Stomach smooth muscle (tissue), 2 donors: ENCODE measurements around the gene FBP2.
"Not testable (repeated sequence)": the region's sequence is repeated elsewhere in the genome, so short reads cannot be mapped to it uniquely, and the experiment has no call there.

ENCODE experiments used
- H3K27ac ChIP-seq: one replicate; pipeline ENCODE4 v1.7.0; 2013; ENCODE audit warnings: mild to moderate bottlenecking, low read length, inconsistent platforms
- H3K27me3 ChIP-seq, 2 donors: one replicate each; pipeline ENCODE4 v1.7.0; 2013; ENCODE audit warnings: low read length in 2 of 2; ENCODE audit not compliant: insufficient read depth in 2 of 2, control insufficient read depth in 1 of 2
- H3K36me3 ChIP-seq, 2 donors: one replicate each; pipeline ENCODE4 v1.7.0; 2013; ENCODE audit warnings: low read length in 2 of 2; ENCODE audit not compliant: control insufficient read depth in 2 of 2, insufficient read depth in 2 of 2
- H3K4me1 ChIP-seq: one replicate; pipeline ENCODE4 v1.7.0; 2013; ENCODE audit warnings: low read length; ENCODE audit not compliant: control insufficient read depth, insufficient read depth
- H3K4me3 ChIP-seq, 2 donors: one replicate each; pipeline ENCODE4 v1.7.0; 2013; ENCODE audit warnings: low read length in 2 of 2
- H3K9ac ChIP-seq, 2 donors: one replicate each; pipeline ENCODE4 v1.7.0; 2013; ENCODE audit warnings: low read length in 2 of 2, mild to moderate bottlenecking in 1 of 2
- H3K9me3 ChIP-seq, 2 donors: one replicate each; pipeline ENCODE4 v1.7.0; 2013; ENCODE audit warnings: low read length in 2 of 2; ENCODE audit not compliant: control insufficient read depth in 2 of 2
- donor health status: healthy.
- donor health status: Pancreatic carcinoma.

FBP2 gene

DNA sequence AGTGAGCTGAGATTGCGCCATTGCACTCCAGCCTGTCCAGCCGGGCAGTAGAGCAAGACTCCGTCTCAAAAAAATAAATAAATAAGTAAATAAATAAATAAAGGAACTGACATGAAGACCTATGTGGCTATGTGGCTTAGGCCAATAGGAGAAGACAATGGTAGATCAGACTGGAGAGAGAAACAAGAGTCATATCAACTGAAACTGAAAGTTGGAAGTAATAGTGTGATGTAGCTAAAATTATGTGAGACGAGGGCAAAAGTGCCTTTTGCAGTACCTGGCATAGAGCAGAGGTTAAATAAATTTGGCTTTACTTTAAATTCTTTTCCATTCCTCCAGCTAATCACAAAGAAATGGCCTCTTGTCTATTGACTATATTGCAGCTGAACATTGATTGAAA lies 7.3 kb downstream of the FBP2 start:
- no peak overlapping the region for H3K27ac ChIP-seq
- H3K9me3 ChIP-seq = no peaks in the 10 kb centered on the region

DNA sequence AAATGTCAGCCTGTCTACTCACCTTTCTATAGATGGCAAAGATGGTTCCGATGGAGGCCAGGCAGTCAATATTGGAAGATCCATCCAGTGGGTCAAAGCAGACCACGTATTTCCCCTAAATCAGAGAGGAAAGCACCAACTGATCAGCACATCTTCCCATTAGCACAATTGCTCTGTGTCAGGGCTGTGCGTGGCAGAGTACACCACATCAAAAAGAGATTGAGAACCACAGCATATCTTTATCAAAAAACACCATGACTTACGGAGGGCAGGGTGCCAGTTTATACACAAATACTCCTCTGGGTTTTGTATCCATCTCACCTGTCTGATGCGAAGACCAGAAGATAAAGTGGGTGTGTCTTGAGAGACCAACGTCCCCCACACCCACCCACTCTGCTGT lies 9.1 kb downstream of the FBP2 start:
- peaks cover 2 to 4% of the 10 kb centered on the region in 2 donors for H3K27me3 ChIP-seq
- no peaks in the 10 kb centered on the region for H3K36me3 ChIP-seq
- no peak overlapping the region for H3K4me3 ChIP-seq
- no peaks in the 10 kb centered on the region for H3K9me3 ChIP-seq
- H3K4me1 ChIP-seq = no peaks in the 10 kb centered on the region
- H3K27ac ChIP-seq = no peak overlapping the region
- no peak overlapping the region for H3K9ac ChIP-seq

More for the DNA sequence above, 7.3 kb downstream of the FBP2 start:
- no peaks in the 10 kb centered on the region for H3K36me3 ChIP-seq
- no peak overlapping the region for H3K9ac ChIP-seq
- no peaks in the 10 kb centered on the region for H3K4me1 ChIP-seq
- H3K27me3 ChIP-seq = peaks cover 2 to 4% of the 10 kb centered on the region in 2 donors
- no peak overlapping the region for H3K4me3 ChIP-seq

DNA sequence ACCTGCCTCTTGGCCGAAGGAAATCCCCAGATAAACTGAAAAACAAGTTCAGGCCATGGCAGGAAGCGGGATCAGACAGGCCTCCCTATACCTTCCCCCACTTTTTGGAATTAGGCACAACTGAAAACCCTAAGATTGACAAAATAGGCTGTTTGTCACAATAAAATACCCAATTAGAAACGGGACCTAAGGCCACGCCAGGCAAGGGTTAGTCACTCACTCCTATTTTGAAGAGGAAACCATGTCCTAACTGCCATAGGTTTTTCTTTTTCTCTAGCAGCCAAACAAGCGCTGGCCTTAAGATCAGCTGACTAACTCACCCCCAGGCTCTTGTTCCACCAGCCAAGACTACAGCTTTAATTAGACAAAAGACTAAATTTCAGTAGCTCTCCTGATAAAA lies 11.9 kb downstream of the FBP2 start:
- Histone ChIP-seq H3K9ac (no peak overlapping the region), H3K36me3 (no peaks in the 10 kb centered on the region), H3K9me3 (no peaks in the 10 kb centered on the region), H3K27ac (no peak overlapping the region), H3K27me3 (no peaks in the 10 kb centered on the region), H3K4me1 (no peaks in the 10 kb centered on the region), H3K4me3 (no peak overlapping the region)

DNA sequence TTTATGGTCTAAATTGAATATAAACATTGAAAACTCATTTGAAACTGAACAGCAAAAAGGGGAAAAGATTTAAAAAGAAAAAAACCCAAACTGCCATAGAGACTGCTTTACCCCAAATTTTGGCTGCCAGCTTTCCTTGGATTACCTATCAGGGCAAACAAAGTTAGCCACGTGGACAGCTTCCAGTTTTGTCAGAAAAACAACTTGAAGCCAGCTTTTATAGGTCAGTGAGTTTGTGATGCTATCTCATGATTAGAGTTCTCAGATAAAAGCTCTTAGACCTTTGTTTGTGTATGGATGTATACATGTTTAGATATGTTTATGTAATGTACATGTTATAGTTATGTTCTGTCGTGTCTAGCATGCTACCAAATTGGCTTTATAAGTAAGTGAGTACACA lies 16.1 kb downstream of the FBP2 start:
- H3K27me3 ChIP-seq = no peaks in the 10 kb centered on the region
- no peak overlapping the region for H3K9ac ChIP-seq
- H3K4me1 ChIP-seq = no peaks in the 10 kb centered on the region
- no peaks in the 10 kb centered on the region for H3K9me3 ChIP-seq
- no peak overlapping the region for H3K4me3 ChIP-seq
- no peak overlapping the region for H3K27ac ChIP-seq
- no peaks in the 10 kb centered on the region for H3K36me3 ChIP-seq

DNA sequence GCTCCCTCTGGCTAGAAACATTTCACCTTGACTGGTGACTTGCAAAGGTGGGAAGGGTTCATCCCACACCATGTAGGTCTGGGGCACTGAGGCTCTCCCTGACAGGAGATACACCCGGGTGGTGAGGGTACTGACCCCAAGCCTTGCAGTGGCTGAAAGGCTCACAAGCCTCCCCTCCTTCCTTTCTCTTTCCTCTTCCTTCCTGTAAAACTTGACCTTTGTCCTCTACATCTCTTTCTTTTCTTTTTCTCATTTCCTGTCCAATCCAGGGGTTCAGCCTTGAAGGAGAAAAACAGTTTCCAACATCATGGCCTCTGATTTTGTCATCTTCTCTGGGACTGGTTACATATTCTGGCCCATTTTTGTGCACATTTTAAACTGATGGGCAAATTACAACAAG lies 16.6 kb downstream of the FBP2 start:
- Histone ChIP-seq H3K27ac (no peak overlapping the region), H3K4me3 (no peak overlapping the region), H3K27me3 (no peaks in the 10 kb centered on the region)

DNA sequence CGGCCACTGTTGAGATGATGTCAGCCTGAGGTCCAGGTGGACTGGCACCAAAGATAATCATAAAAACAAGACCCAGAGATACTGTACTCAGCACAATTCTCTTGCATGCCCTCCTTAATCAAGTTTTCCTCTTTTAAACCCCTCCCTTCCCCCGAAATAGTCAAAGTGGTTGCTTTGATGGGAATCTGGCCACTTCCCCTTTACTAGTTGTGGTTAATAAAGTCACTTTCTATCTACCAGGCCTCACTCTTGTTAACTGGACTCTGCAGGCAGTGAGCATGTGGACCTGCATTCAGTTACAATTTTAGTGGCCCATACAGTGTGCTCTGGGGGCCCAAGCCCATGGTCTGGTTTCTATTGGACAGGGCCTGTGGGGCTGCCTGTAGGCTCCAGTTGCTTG lies 17.5 kb downstream of the FBP2 start:
- no peaks in the 10 kb centered on the region for H3K27me3 ChIP-seq
- H3K36me3 ChIP-seq = no peaks in the 10 kb centered on the region
- H3K9me3 ChIP-seq = no peaks in the 10 kb centered on the region
- no peak overlapping the region for H3K9ac ChIP-seq
- no peaks in the 10 kb centered on the region for H3K4me1 ChIP-seq
- H3K27ac ChIP-seq = no peak overlapping the region
- no peak overlapping the region for H3K4me3 ChIP-seq

More for the DNA sequence above, 16.6 kb downstream of the FBP2 start:
- H3K36me3 ChIP-seq = no peaks in the 10 kb centered on the region
- no peaks in the 10 kb centered on the region for H3K4me1 ChIP-seq
- no peaks in the 10 kb centered on the region for H3K9me3 ChIP-seq
- H3K9ac ChIP-seq = no peak overlapping the region

GRCh38 chr9:94568972-94569712 lies 24.5 kb downstream of the FBP2 start:
- no peak overlapping the region for H3K27ac ChIP-seq
- H3K9me3 ChIP-seq = no peaks in the 10 kb centered on the region
- H3K4me3 ChIP-seq = no peak overlapping the region
- no peaks in the 10 kb centered on the region for H3K4me1 ChIP-seq
- H3K9ac ChIP-seq = no peak overlapping the region
- no peaks in the 10 kb centered on the region for H3K27me3 ChIP-seq
- H3K36me3 ChIP-seq = no peaks in the 10 kb centered on the region

DNA sequence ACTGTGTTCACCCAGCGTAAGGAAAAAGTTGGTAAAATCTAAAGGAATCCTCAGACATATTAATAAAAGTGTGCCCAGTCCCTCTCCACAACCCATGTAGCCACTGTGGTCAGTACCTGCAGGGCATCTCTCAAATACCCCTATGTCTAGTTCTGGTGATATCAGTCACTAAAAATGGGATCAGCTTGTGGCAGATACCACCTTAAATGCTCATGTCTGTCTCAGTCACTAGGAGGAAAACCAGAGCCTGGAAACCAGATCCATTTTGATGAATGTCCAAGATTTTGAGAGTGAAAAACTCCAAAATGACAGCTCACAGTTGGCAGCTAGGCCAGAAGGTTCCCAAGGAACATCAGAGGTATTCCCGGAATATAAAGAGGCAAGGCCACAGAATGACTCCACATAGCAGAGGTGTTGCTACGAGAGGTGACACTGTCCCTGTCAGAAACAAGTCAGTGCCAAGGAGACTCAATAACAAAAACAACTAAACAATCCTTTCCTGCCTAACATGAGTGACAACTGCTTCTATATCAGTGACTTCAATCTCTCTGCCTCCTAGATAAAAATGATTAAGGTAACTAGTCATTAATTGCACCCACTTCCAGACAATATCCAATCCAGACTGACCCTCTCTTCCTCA lies 25.3 kb downstream of the FBP2 start:
- H3K27me3 ChIP-seq = no peaks in the 10 kb centered on the region
- H3K9me3 ChIP-seq = no peaks in the 10 kb centered on the region
- no peaks in the 10 kb centered on the region for H3K36me3 ChIP-seq
- no peak overlapping the region for H3K4me3 ChIP-seq
- H3K9ac ChIP-seq = no peak overlapping the region
- H3K4me1 ChIP-seq = no peaks in the 10 kb centered on the region
- H3K27ac ChIP-seq = no peak overlapping the region

- H3K9me3 ChIP-seq = no peaks in the 10 kb centered on the region
- H3K4me1 ChIP-seq = no peaks in the 10 kb centered on the region
- H3K9ac ChIP-seq = no peak overlapping the region
- no peaks in the 10 kb centered on the region for H3K36me3 ChIP-seq
- no peak overlapping the region for H3K4me3 ChIP-seq
- no peak overlapping the region for H3K27ac ChIP-seq
- H3K27me3 ChIP-seq = no peaks in the 10 kb centered on the region
Measured at GRCh38 chr9:94567271-94567670, 26.4 kb downstream of the FBP2 start.

GRCh38 chr9:94566550-94566949 lies 27.1 kb downstream of the FBP2 start:
- H3K27ac ChIP-seq = no peak overlapping the region
- H3K9me3 ChIP-seq = no peaks in the 10 kb centered on the region
- no peaks in the 10 kb centered on the region for H3K4me1 ChIP-seq
- no peak overlapping the region for H3K4me3 ChIP-seq
- H3K9ac ChIP-seq = no peak overlapping the region
- no peaks in the 10 kb centered on the region for H3K36me3 ChIP-seq
- no peaks in the 10 kb centered on the region for H3K27me3 ChIP-seq

GRCh38 chr9:94564279-94564678 lies 29.3 kb downstream of the FBP2 start:
- not testable (repeated sequence) for H3K27me3 ChIP-seq, H3K4me3 ChIP-seq, H3K9ac ChIP-seq, H3K4me1 ChIP-seq, H3K27ac ChIP-seq, H3K36me3 ChIP-seq, H3K9me3 ChIP-seq
